Body of pancreas (tissue), 4 donors: ENCODE results near the gene RHOBTB3.

Source experiments
- CTCF ChIP-seq, 7 experiments: fragments of 450-650 bp in 4 of 7; fragments of 200-600 bp in 3 of 7; sonication (generic) in 3 of 7; IDR thresholded peaks; one replicate each; pipeline ENCODE4 v1.5.1; 2016 to 2019; ENCODE audit warnings: antibody characterized with exemption in 7 of 7
- POLR2A ChIP-seq, 3 donors: fragments of 450-650 bp; IDR thresholded peaks; one replicate each; pipeline ENCODE4 v1.6.1; 2016; ENCODE audit warnings: antibody characterized with exemption in 3 of 3, mild to moderate bottlenecking in 2 of 3

GRCh38 chr5:95818181-95819147, 87.3 kb downstream of the RHOBTB3 start:
- no peak for TF ChIP-seq CTCF (IDR thresholded peaks at IDR 0.05)
- TF ChIP-seq POLR2A (IDR thresholded peaks at IDR 0.05), result peak in 1 of 3 donors; percentile 16
